ENCODE measurements around the gene GALNT4. TPM values are rescaled to one million over a fixed set of nuclear protein-coding genes. Genes with fewer than 3 reads are reported as not detected.

The GALNT4 gene
- total RNA-seq, 4 donors from 2014 or later = 11.5 to 37.2 (median 26.1) TPM

- TF ChIP-seq POLR2AphosphoS5 (IDR thresholded peaks at IDR 0.05) (no peak), POLR2A (IDR thresholded peaks at IDR 0.05) (no peak), CTCF (IDR thresholded peaks at IDR 0.05) (no peak), EP300 (IDR thresholded peaks at IDR 0.05; ENCODE audit: low read depth) (no peak)
- Histone ChIP-seq H3K4me3 (no peak overlapping the region), H3K27ac (no peak overlapping the region), H3K9me3 (no peaks in the 10 kb centered on the region), H3K4me1 (peaks cover 0 to 5% (median 1%) of the 10 kb centered on the region in 4 donors), H3K36me3 (no peaks in the 10 kb centered on the region), H3K27me3 (no peaks in the 10 kb centered on the region)
- in situ Hi-C loops (cut with MboI; ENCODE audit: low pct_ligation_motif_present in 1 of 4, low pct_unique_long_range_greater_than_20kb in 1 of 4, low sequenced_read_pairs in 3 of 4) = no loop called here
- intact Hi-C loops (cut with DNase I; ENCODE audit: low total_unique reads) = no loop called here
- 57 to 67% methylated on average over 2 to 3 of the region's 3 CpGs for WGBS, 2 donors (ENCODE audit: low coverage in 1 of 2)
- DNase-seq = no peak
These were observed 12.8 kb upstream of the GALNT4 start for GRCh38 chr12:89537389-89537788.

- H3K27ac ChIP-seq = no peak overlapping the region
- DNase-seq = no peak
- H3K9me3 ChIP-seq = no peaks in the 10 kb centered on the region
- no peaks in the 10 kb centered on the region for H3K36me3 ChIP-seq
- 12 to 50% methylated on average over 1 of the region's 1 CpG for WGBS, 2 donors (ENCODE audit: low coverage in 1 of 2)
- H3K4me1 ChIP-seq = peaks cover 0 to 8% (median 3%) of the 10 kb centered on the region in 4 donors
- TF ChIP-seq POLR2A (IDR thresholded peaks at IDR 0.05) (no peak), EP300 (IDR thresholded peaks at IDR 0.05; ENCODE audit: low read depth) (no peak), CTCF (IDR thresholded peaks at IDR 0.05) (peak; percentile 66 to 70 (median 66))
- intact Hi-C loops (cut with DNase I; ENCODE audit: low total_unique reads) (loop anchor here (5.0 to 10.0 kb wide), 3 partner anchors 57 to 512 kb away; partner anchors contain the start of gene DUSP6), in situ Hi-C loops (cut with MboI; ENCODE audit: low pct_ligation_motif_present in 1 of 4, low pct_unique_long_range_greater_than_20kb in 1 of 4, low sequenced_read_pairs in 3 of 4) (loop anchor here in 3 of 4 donors (5.0 to 10.0 kb wide), 6 partner anchors 55 to 507 kb away; no protein-coding TSS in a partner anchor)
- no peaks in the 10 kb centered on the region for H3K27me3 ChIP-seq
- H3K4me3 ChIP-seq = no peak overlapping the region
These were observed 5.1 kb upstream of the GALNT4 start for GRCh38 chr12:89529738-89530137.

- no peak overlapping the region for H3K4me3 ChIP-seq
- TF ChIP-seq CTCF (IDR thresholded peaks at IDR 0.05) = no peak
- no peak for TF ChIP-seq POLR2AphosphoS5 (IDR thresholded peaks at IDR 0.05)
- TF ChIP-seq EP300 (IDR thresholded peaks at IDR 0.05; ENCODE audit: low read depth) = no peak
- TF ChIP-seq POLR2A (IDR thresholded peaks at IDR 0.05) = no peak
- H3K36me3 ChIP-seq = no peaks in the 10 kb centered on the region
- DNase-seq = no peak
- intact Hi-C loops (cut with DNase I; ENCODE audit: low total_unique reads) = loop anchor here (5.0 to 10.0 kb wide), 3 partner anchors 56 to 511 kb away; partner anchors contain the start of gene DUSP6
- H3K27ac ChIP-seq = no peak overlapping the region
- H3K4me1 ChIP-seq = peaks cover 0 to 15% (median 7%) of the 10 kb centered on the region in 4 donors
- no peaks in the 10 kb centered on the region for H3K27me3 ChIP-seq
- in situ Hi-C loops (cut with MboI; ENCODE audit: low pct_ligation_motif_present in 1 of 4, low pct_unique_long_range_greater_than_20kb in 1 of 4, low sequenced_read_pairs in 3 of 4) = loop anchor here in 3 of 4 donors (5.0 to 10.0 kb wide), 6 partner anchors 54 to 506 kb away; no protein-coding TSS in a partner anchor
- 73 to 77% methylated on average over 4 of the region's 4 CpGs for WGBS, 2 donors (ENCODE audit: low coverage in 1 of 2)
- H3K9me3 ChIP-seq = no peaks in the 10 kb centered on the region
These were observed 3.8 kb upstream of the GALNT4 start for GRCh38 chr12:89528434-89528833.

GRCh38 chr12:89525824-89526770 lies 1.5 kb upstream of the GALNT4 start, which contains the start of gene POC1B:
Gene POC1B, minus strand, starts transcription at chr12:89526047. Its CDS starts 152 bp downstream, at chr12:89525895.
- Histone ChIP-seq H3K4me1 (peaks cover 12 to 38% (median 18%) of the 10 kb centered on the region in 4 donors), H3K4me3 (peak within 1 kb of the TSS; percentile 63 to 97 (median 93)), H3K36me3 (no peaks in the 10 kb centered on the region), H3K9me3 (no peaks in the 10 kb centered on the region), H3K27ac (peak within 1 kb of the TSS; percentile 92 to 97 (median 94)), H3K27me3 (no peaks in the 10 kb centered on the region)
- DNase-seq = peak; percentile 83
- TF ChIP-seq POLR2A (IDR thresholded peaks at IDR 0.05) (peak; percentile 68), EP300 (IDR thresholded peaks at IDR 0.05; ENCODE audit: low read depth) (no peak), POLR2AphosphoS5 (IDR thresholded peaks at IDR 0.05) (peak; percentile 63 to 67 (median 64)), CTCF (IDR thresholded peaks at IDR 0.05) (peak in 1 of 5 experiments; percentile 0)
- in situ Hi-C loops (cut with MboI; ENCODE audit: low pct_ligation_motif_present in 1 of 4, low pct_unique_long_range_greater_than_20kb in 1 of 4, low sequenced_read_pairs in 3 of 4) = loop anchor here in 3 of 4 donors (5.0 to 10.0 kb wide), 6 partner anchors 51 to 504 kb away; no protein-coding TSS in a partner anchor
- 2 to 21% methylated on average over 4 to 38 of the region's 39 CpGs for WGBS, 2 donors (ENCODE audit: low coverage in 1 of 2)
- intact Hi-C loops (cut with DNase I; ENCODE audit: low total_unique reads) = loop anchor here (5.0 to 10.0 kb wide), 3 partner anchors 54 to 509 kb away; partner anchors contain the start of gene DUSP6
